K562 (cell line): ENCODE measurements around the gene USP5. TPM values are rescaled to one million over a fixed set of nuclear protein-coding genes. Genes with fewer than 3 reads are reported as not detected.

Experiments
- ATAC-seq: fragments of 200-7000 bp; cut with Tn5 transposase; 3 replicates; pipeline ENCODE4 v1.9.1; 2020; ENCODE audit warnings: moderate library complexity
- BruUV-seq: library from RNA; stranded (reverse); fragments of 400-500 nt; replicated peaks from 2 replicates; lab custom pipeline; 2021; lab: Mats Ljungman, UMichigan
- CTCF ChIA-PET: fragments of 300-600 bp; formaldehyde crosslinking; extraction: SDS; loops from one replicate; lab custom pipeline; 2021; ENCODE audit warnings: low intra/inter-chr PET ratio; lab: Yijun Ruan, JAX
- POLR2A ChIA-PET: fragments of 300-600, 350-650 bp; sonication (Branson Sonifier 250); formaldehyde crosslinking; extraction: SDS; loops from one replicate; lab custom pipeline; 2021; ENCODE audit warnings: antibody characterized with exemption, inconsistent platforms; lab: Yijun Ruan, JAX
- DNase-seq, 4 experiments: peaks; one replicate each; pipeline versions ENCODE4 v3.0.0 to v3.0.0-alpha.2; 2011 to 2018; ENCODE audit warnings: low spot score in 3 of 4, mixed read lengths in 3 of 4; ENCODE audit errors: extremely low read depth in 1 of 4
- FAIRE-seq: peaks from 2 replicates; lab custom pipeline; 2011; peaks lifted over from hg19 to GRCh38; lab: Jason Lieb, UNC
- H2AFZ ChIP-seq: 2 replicates; pipeline ENCODE4 v1.6.0; 2011; ENCODE audit warnings: low read depth, low read length, control low read depth, inconsistent platforms
- H3K27ac ChIP-seq: fragments of 200-600 bp; 3 replicates; pipeline ENCODE4 v1.8.0; 2011; ENCODE audit warnings: low read depth, mild to moderate bottlenecking, control low read depth, inconsistent platforms, low read length, moderate library complexity, mixed read lengths; ENCODE audit errors: extremely low read depth
- H3K27me3 ChIP-seq, 2 experiments: fragments of 300-600 bp in 1 of 2; 2 replicates in 1 of 2; 3 replicates in 1 of 2; pipeline versions ENCODE4 v1.6.0 to v1.8.0; 2011; ENCODE audit warnings: inconsistent platforms in 2 of 2, low read length in 2 of 2, mild to moderate bottlenecking in 1 of 2, mixed read lengths in 1 of 2, moderate library complexity in 1 of 2; ENCODE audit not compliant: control insufficient read depth in 2 of 2, insufficient read depth in 2 of 2
- H3K36me3 ChIP-seq: fragments of 300-600 bp; 3 replicates; pipeline ENCODE4 v1.8.0; 2011; ENCODE audit warnings: mild to moderate bottlenecking, low read length, inconsistent platforms; ENCODE audit not compliant: control insufficient read depth, insufficient read depth
- H3K4me1 ChIP-seq, 2 experiments: fragments of 200-600 bp in 1 of 2; replicated peaks in 1 of 2; 2 replicates in 1 of 2; 3 replicates in 1 of 2; pipeline versions ENCODE4 v1.5.1 to v1.8.0; 2011; ENCODE audit warnings: inconsistent platforms in 2 of 2, low read length in 2 of 2, mild to moderate bottlenecking in 1 of 2, mixed read lengths in 1 of 2, moderate library complexity in 1 of 2; ENCODE audit not compliant: control insufficient read depth in 2 of 2, insufficient read depth in 2 of 2
- H3K4me2 ChIP-seq: 2 replicates; pipeline ENCODE4 v1.6.1; 2011; ENCODE audit warnings: low read length, control low read depth, inconsistent platforms, mixed read lengths; ENCODE audit not compliant: insufficient read depth
- H3K4me3 ChIP-seq: fragments of 200-600 bp; sonication (generic), shearing (Covaris generic); 2 replicates; pipeline ENCODE4 v1.5.1; 2016; ENCODE audit warnings: control low read depth, inconsistent platforms
- H3K79me2 ChIP-seq: fragments of 200-600 bp; 3 replicates; pipeline ENCODE4 v1.8.0; 2011; ENCODE audit warnings: low read length, inconsistent platforms; ENCODE audit not compliant: control insufficient read depth, insufficient read depth
- H3K9ac ChIP-seq, 2 experiments: 2 replicates each; pipeline versions ENCODE4 v1.6.0 to v1.6.1; 2011; ENCODE audit warnings: low read depth in 2 of 2, low read length in 2 of 2, control low read depth in 1 of 2, inconsistent platforms in 1 of 2, mild to moderate bottlenecking in 1 of 2, mixed read lengths in 1 of 2; ENCODE audit not compliant: insufficient read depth in 1 of 2
- H3K9me1 ChIP-seq: one replicate; pipeline ENCODE4 v1.6.0; 2011; ENCODE audit warnings: inconsistent platforms, mild to moderate bottlenecking, low read length, moderate library complexity; ENCODE audit not compliant: control insufficient read depth, insufficient read depth
- H3K9me3 ChIP-seq: replicated peaks from 2 replicates; pipeline ENCODE4 v1.5.1; 2011; ENCODE audit warnings: low read depth, low read length, inconsistent platforms; ENCODE audit not compliant: control insufficient read depth, insufficient read depth
- H4K20me1 ChIP-seq: replicated peaks from 2 replicates; pipeline ENCODE4 v1.6.1; 2011; ENCODE audit warnings: low read length, inconsistent platforms, mixed read lengths; ENCODE audit not compliant: control insufficient read depth, insufficient read depth
- ATF3 ChIP-seq, 2 experiments: fragments of 450-650 bp in 1 of 2; sonication (generic) in 1 of 2; formaldehyde crosslinking in 1 of 2; IDR thresholded peaks in 1 of 2; conservative IDR thresholded peaks in 1 of 2; 2 replicates each; pipeline versions ENCODE4 v1.6.1 to v1.8.1; 2016 to 2023; ENCODE audit warnings: mild to moderate bottlenecking in 2 of 2, moderate library complexity in 2 of 2, inconsistent platforms in 1 of 2, missing genetic modification reagents in 1 of 2
- EHMT2 ChIP-seq: fragments of 450-650 bp; IDR thresholded peaks from 2 replicates; pipeline ENCODE4 v1.6.1; 2018; ENCODE audit warnings: antibody characterized with exemption
- FOSL1 ChIP-seq: fragments of 200-800 bp; sonication (Bioruptor generic); conservative IDR thresholded peaks from 2 replicates; pipeline ENCODE4 v1.6.1; 2016; ENCODE audit warnings: missing genetic modification characterization, missing compliant biosample characterization
- HMBOX1 ChIP-seq: sonication (generic); IDR thresholded peaks from 2 replicates; pipeline ENCODE4 v1.6.1; 2016
- HOXB6 ChIP-seq: fragments of 250-450 bp; sonication (Bioruptor Pico); IDR thresholded peaks from 2 replicates; pipeline ENCODE4 v1.5.1; 2022; ENCODE audit warnings: mild to moderate bottlenecking, borderline replicate concordance
- JUND ChIP-seq, 2 experiments: IDR thresholded peaks; 2 replicates in 1 of 2; 3 replicates in 1 of 2; pipeline ENCODE4 v1.6.1; 2011; ENCODE audit warnings: borderline replicate concordance in 2 of 2, low read depth in 2 of 2, low read length in 2 of 2, improper control_type of control experiment in 1 of 2, missing biosample characterization in 1 of 2, missing genetic modification characterization in 1 of 2, missing genetic modification reagents in 1 of 2
- NCOA1 ChIP-seq: fragments of 450-650 bp; IDR thresholded peaks from 2 replicates; pipeline ENCODE4 v1.6.1; 2016; ENCODE audit warnings: low read depth
- POLR3G ChIP-seq: IDR thresholded peaks from 2 replicates; pipeline ENCODE4 v1.6.1; 2011; ENCODE audit not compliant: insufficient read length, insufficient replicate concordance; ENCODE audit errors: extremely low read depth
- ZNF121 ChIP-seq: sonication (generic); formaldehyde crosslinking; conservative IDR thresholded peaks from 2 replicates; pipeline ENCODE4 v1.8.0; 2022; ENCODE audit warnings: missing genetic modification reagents
- ZNF146 ChIP-seq: IDR thresholded peaks from one replicate; pipeline ENCODE4 v1.6.1; 2018; ENCODE audit warnings: missing compliant biosample characterization; ENCODE audit not compliant: unreplicated experiment
- ZNF347 ChIP-seq: fragments of 450-650 bp; formaldehyde crosslinking; IDR thresholded peaks from 2 replicates; pipeline ENCODE4 v1.4.0; 2020; ENCODE audit warnings: low read depth, mild to moderate bottlenecking, moderate library complexity
- ZNF589 ChIP-seq: fragments of 200-800 bp; sonication (Bioruptor generic); IDR thresholded peaks from 2 replicates; pipeline ENCODE4 v1.6.1; 2016; ENCODE audit warnings: low read depth, missing genetic modification characterization, missing compliant biosample characterization
- ZNF695 ChIP-seq: fragments of 450-650 bp; formaldehyde crosslinking; IDR thresholded peaks from 2 replicates; pipeline ENCODE4 v1.4.0; 2020; ENCODE audit warnings: mild to moderate bottlenecking, moderate library complexity
- WGBS: fragments of 100-300 bp; shearing (Covaris generic); methylation state at CpG from one replicate; pipeline ENCODE4 v1.1.6; 2016; ENCODE audit warnings: low coverage, mixed read lengths; ENCODE audit not compliant: insufficient coverage; ENCODE audit errors: missing lambda C conversion rate; 5-methylcytosine and 5-hydroxymethylcytosine counted together
- in situ Hi-C: fragments of 300-500 bp; cut with MboI; formaldehyde crosslinking; loops from 4 replicates; pipeline ENCODE4 v1.15.0; 2018; ENCODE audit warnings: inconsistent platforms, mixed read lengths
- intact Hi-C: fragments of 100-400 bp; cut with micrococcal nuclease; formaldehyde crosslinking; loops from 2 replicates; pipeline ENCODE4 v1.14.2; 2022
- polyA plus RNA-seq, 8 experiments: library from polyadenylated mRNA; depleted of rRNA in 4 of 8; stranded (reverse) in 5 of 8; unstranded in 3 of 8; fragments of >200 nt; fragmentation: Nextera tagmentation in 2 of 8; fragmentation: Illumina TruSeq in 1 of 8; extraction: Ambion mirVana in 2 of 8; extraction: Trizol in 1 of 8; gene quantifications; 2 replicates each; pipeline versions ENCODE4 v1.2.1 to v1.2.3, GENCODE V29; 2011 to 2014; ENCODE audit warnings: inconsistent platforms in 1 of 8, missing spikeins in 1 of 8
- total RNA-seq, 7 experiments: library from RNA; depleted of rRNA in 6 of 7; stranded (reverse); fragments of >200 nt in 6 of 7; fragmentation: Illumina TruSeq in 2 of 7; extraction: Trizol in 2 of 7; gene quantifications; 2 replicates each; pipeline versions ENCODE4 v1.2.1 to v1.2.3, GENCODE V29; 2011 to 2021; ENCODE audit warnings: low replicate concordance in 1 of 7

Gene USP5
- total and polyA plus RNA-seq, 9 of the 15 experiments (the other 6 are each of a cell fraction or from before 2014, with no cell fraction given), result 1.4 to 107 (median 48.6) TPM

- H3K79me2 ChIP-seq, result peaks cover 10% of the 10 kb centered on the region
- TF ChIP-seq ZNF589 (no peak), ZNF695 (no peak), POLR3G (no peak), EHMT2 (peak; percentile 71; the same call in 1 of the 2 replicates), JUND (IDR thresholded peaks at IDR 0.05; ENCODE audit: borderline replicate concordance, low read depth, low read length) (peak; percentile 55; the same call in 1 of the 2 replicates), JUND (tag; IDR thresholded peaks at IDR 0.05; ENCODE audit: borderline replicate concordance, low read depth, low read length) (peak; percentile 35; the same call in 1 of the 3 replicates), ATF3 (IDR thresholded peaks at IDR 0.05) (peak; percentile 57; the same call in 1 of the 2 replicates), ATF3 (CRISPR knock-in tag; conservative IDR thresholded peaks at IDR 0.05) (no peak), ZNF347 (no peak), FOSL1 (peak; percentile 71), ZNF146 (CRISPR knock-in tag) (no peak), HOXB6 (CRISPR knock-in tag) (no peak), HMBOX1 (peak; percentile 85), ZNF121 (CRISPR knock-in tag) (no peak), NCOA1 (no peak)
- no peak for ATAC-seq
- 0% methylated on average over 1 of the region's 1 CpG for whole genome bisulfite sequencing
- intact Hi-C loops, result no loop called here
- DNase-seq, result no peak
- in situ Hi-C loops, result no loop called here
- H2AFZ ChIP-seq, result no peak overlapping the region
- CTCF ChIA-PET, result no interaction called here
- H3K4me1 ChIP-seq, result peaks cover 5 to 29% of the 10 kb centered on the region in 2 experiments; a peak in 4 of 5 replicates
- no peak overlapping the region for H3K9ac ChIP-seq
- no peaks in the 10 kb centered on the region for H3K9me1 ChIP-seq
- no peaks in the 10 kb centered on the region for H3K27me3 ChIP-seq
- peaks cover 68% of the 10 kb centered on the region; the same call in 2 of the 3 replicates for H3K36me3 ChIP-seq
- no peak overlapping the region for H3K27ac ChIP-seq
- H4K20me1 ChIP-seq, result no peaks in the 10 kb centered on the region; the same call in 1 of the 2 replicates
- H3K4me3 ChIP-seq, result no peak overlapping the region
- FAIRE-seq, result no peak
- POLR2A ChIA-PET, result interaction anchor here (1.1 to 3.9 kb wide), 8 partner anchors 9 to 110 kb away, joined by 3 to 24 read pairs (median 5); partner anchors contain the start of genes COPS7A, SPSB2 and USP5
- H3K4me2 ChIP-seq, result no peak overlapping the region
- BruUV-seq, result no TSS peak
- no peaks in the 10 kb centered on the region for H3K9me3 ChIP-seq
Measured at GRCh38 chr12:6834254-6834653, 17.7 kb upstream of the USP5 start.
